ENCODE results near the gene PLEKHA5.

The PLEKHA5 gene

DNA sequence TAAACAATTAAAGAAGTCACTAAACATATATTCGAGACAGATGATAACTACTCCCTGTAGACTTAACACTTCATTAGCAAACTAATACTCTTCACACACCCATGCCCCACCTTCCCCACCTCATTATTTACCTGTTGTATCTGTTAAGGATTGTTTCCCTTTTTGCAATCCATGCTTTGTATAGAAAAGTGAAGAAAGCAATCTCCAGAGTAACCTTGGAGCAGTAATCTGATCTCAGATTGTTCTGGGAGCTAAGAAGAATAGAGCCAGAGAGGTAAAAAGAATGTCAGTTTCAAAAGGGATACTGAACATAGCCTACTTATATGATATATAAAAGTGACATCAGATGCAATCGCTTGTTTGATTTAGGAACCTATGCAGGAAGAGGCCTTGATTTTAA lies 37.4 kb downstream of the PLEKHA5 start:
- no peak for TF ChIP-seq ARNTL (CRISPR knock-in tag; IDR thresholded peaks at IDR 0.05; ENCODE audit: borderline replicate concordance, low read depth)
- TF ChIP-seq POU6F1 (CRISPR knock-in tag; IDR thresholded peaks at IDR 0.05; ENCODE audit: borderline replicate concordance, low read depth) = no peak
- TF ChIP-seq ZNF8 (CRISPR knock-in tag; IDR thresholded peaks at IDR 0.05) = no peak
- no peak for TF ChIP-seq ZFP30 (CRISPR knock-in tag; IDR thresholded peaks at IDR 0.05)
- TF ChIP-seq ZNF565 (CRISPR knock-in tag; conservative IDR thresholded peaks at IDR 0.05; ENCODE audit: low read depth) = no peak
- no peak for TF ChIP-seq TCF4 (CRISPR knock-in tag; IDR thresholded peaks at IDR 0.05; ENCODE audit: borderline replicate concordance)
- no peak for TF ChIP-seq BACH2 (CRISPR knock-in tag; IDR thresholded peaks at IDR 0.05; ENCODE audit: borderline replicate concordance)
- no peak for TF ChIP-seq TSHZ2 (CRISPR knock-in tag; IDR thresholded peaks at IDR 0.05)
- no peak for TF ChIP-seq CREB5 (CRISPR knock-in tag; IDR thresholded peaks at IDR 0.05; ENCODE audit: low read depth)
- TF ChIP-seq ZNF70 (CRISPR knock-in tag; IDR thresholded peaks at IDR 0.05) = no peak
- no peak for TF ChIP-seq CSDC2 (CRISPR knock-in tag; IDR thresholded peaks at IDR 0.05)
- TF ChIP-seq ISL1 (CRISPR knock-in tag; IDR thresholded peaks at IDR 0.05) = no peak
- TF ChIP-seq, protein P1, sequence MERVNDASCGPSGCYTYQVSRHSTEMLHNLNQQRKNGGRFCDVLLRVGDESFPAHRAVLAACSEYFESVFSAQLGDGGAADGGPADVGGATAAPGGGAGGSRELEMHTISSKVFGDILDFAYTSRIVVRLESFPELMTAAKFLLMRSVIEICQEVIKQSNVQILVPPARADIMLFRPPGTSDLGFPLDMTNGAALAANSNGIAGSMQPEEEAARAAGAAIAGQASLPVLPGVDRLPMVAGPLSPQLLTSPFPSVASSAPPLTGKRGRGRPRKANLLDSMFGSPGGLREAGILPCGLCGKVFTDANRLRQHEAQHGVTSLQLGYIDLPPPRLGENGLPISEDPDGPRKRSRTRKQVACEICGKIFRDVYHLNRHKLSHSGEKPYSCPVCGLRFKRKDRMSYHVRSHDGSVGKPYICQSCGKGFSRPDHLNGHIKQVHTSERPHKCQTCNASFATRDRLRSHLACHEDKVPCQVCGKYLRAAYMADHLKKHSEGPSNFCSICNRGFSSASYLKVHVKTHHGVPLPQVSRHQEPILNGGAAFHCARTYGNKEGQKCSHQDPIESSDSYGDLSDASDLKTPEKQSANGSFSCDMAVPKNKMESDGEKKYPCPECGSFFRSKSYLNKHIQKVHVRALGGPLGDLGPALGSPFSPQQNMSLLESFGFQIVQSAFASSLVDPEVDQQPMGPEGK (CRISPR knock-in tag; IDR thresholded peaks at IDR 0.05; ENCODE audit: borderline replicate concordance) = no peak
- TF ChIP-seq ZC3H10 (CRISPR knock-in tag; IDR thresholded peaks at IDR 0.05) = no peak
- TF ChIP-seq, protein P2, sequence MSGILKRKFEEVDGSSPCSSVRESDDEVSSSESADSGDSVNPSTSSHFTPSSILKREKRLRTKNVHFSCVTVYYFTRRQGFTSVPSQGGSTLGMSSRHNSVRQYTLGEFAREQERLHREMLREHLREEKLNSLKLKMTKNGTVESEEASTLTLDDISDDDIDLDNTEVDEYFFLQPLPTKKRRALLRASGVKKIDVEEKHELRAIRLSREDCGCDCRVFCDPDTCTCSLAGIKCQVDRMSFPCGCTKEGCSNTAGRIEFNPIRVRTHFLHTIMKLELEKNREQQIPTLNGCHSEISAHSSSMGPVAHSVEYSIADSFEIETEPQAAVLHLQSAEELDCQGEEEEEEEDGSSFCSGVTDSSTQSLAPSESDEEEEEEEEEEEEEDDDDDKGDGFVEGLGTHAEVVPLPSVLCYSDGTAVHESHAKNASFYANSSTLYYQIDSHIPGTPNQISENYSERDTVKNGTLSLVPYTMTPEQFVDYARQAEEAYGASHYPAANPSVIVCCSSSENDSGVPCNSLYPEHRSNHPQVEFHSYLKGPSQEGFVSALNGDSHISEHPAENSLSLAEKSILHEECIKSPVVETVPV (CRISPR knock-in tag; IDR thresholded peaks at IDR 0.05) = no peak
- TF ChIP-seq RARB (CRISPR knock-in tag; IDR thresholded peaks at IDR 0.05) = no peak
- TF ChIP-seq GLIS3 (CRISPR knock-in tag; IDR thresholded peaks at IDR 0.05) = no peak
- TF ChIP-seq ZFP3 (CRISPR knock-in tag; IDR thresholded peaks at IDR 0.05) = no peak
- TF ChIP-seq ESRRG (CRISPR knock-in tag; IDR thresholded peaks at IDR 0.05) = no peak
- TF ChIP-seq TOX (CRISPR knock-in tag; IDR thresholded peaks at IDR 0.05; ENCODE audit: borderline replicate concordance) = no peak

GRCh38 chr12:19167708-19168107 lies 38.2 kb downstream of the PLEKHA5 start:
- ATAC-seq = no peak
- no peak for TF ChIP-seq TOX (CRISPR knock-in tag; IDR thresholded peaks at IDR 0.05; ENCODE audit: borderline replicate concordance)
- TF ChIP-seq OSR1 (CRISPR knock-in tag; IDR thresholded peaks at IDR 0.05) = no peak
- no peak for TF ChIP-seq POU6F1 (CRISPR knock-in tag; IDR thresholded peaks at IDR 0.05; ENCODE audit: borderline replicate concordance, low read depth)
- no peak for TF ChIP-seq PPARA (CRISPR knock-in tag; IDR thresholded peaks at IDR 0.05; ENCODE audit: borderline replicate concordance)
- no peak for TF ChIP-seq SNAI2 (CRISPR knock-in tag; IDR thresholded peaks at IDR 0.05)
- no peak for TF ChIP-seq ZFP30 (CRISPR knock-in tag; IDR thresholded peaks at IDR 0.05)
- TF ChIP-seq ZC3H10 (CRISPR knock-in tag; IDR thresholded peaks at IDR 0.05) = no peak
- TF ChIP-seq ZNF565 (CRISPR knock-in tag; conservative IDR thresholded peaks at IDR 0.05; ENCODE audit: low read depth) = no peak
- TF ChIP-seq ZFP3 (CRISPR knock-in tag; IDR thresholded peaks at IDR 0.05) = no peak
- no peak for TF ChIP-seq CSDC2 (CRISPR knock-in tag; IDR thresholded peaks at IDR 0.05)
- TF ChIP-seq ZNF70 (CRISPR knock-in tag; IDR thresholded peaks at IDR 0.05) = no peak
- no peak for TF ChIP-seq TSHZ2 (CRISPR knock-in tag; IDR thresholded peaks at IDR 0.05)
- TF ChIP-seq CREB5 (CRISPR knock-in tag; IDR thresholded peaks at IDR 0.05; ENCODE audit: low read depth) = no peak
- TF ChIP-seq ZNF8 (CRISPR knock-in tag; IDR thresholded peaks at IDR 0.05) = no peak
- TF ChIP-seq ESRRG (CRISPR knock-in tag; IDR thresholded peaks at IDR 0.05) = no peak

More for the DNA sequence above, 37.4 kb downstream of the PLEKHA5 start:
- ATAC-seq = no peak

All from SK-N-SH treated with all-trans-retinoic acid at 6 μM for 48 hours (cell line).